CD4-positive, alpha-beta T cell treated with Interleukin-17A for 4 hours (primary cell): Measurements from ENCODE around the gene FBH1.
A peak's percentile ranks its signal among the peaks of the same experiment; 100 is the strongest.
"Not testable (repeated sequence)": the region's sequence is repeated elsewhere in the genome, so short reads cannot be mapped to it uniquely, and the experiment has no call there.

ENCODE experiments used
- DNase-seq: peaks from one replicate; pipeline ENCODE4 v3.0.0-alpha.2; 2020; ENCODE audit warnings: mixed read lengths

Gene FBH1

DNA sequence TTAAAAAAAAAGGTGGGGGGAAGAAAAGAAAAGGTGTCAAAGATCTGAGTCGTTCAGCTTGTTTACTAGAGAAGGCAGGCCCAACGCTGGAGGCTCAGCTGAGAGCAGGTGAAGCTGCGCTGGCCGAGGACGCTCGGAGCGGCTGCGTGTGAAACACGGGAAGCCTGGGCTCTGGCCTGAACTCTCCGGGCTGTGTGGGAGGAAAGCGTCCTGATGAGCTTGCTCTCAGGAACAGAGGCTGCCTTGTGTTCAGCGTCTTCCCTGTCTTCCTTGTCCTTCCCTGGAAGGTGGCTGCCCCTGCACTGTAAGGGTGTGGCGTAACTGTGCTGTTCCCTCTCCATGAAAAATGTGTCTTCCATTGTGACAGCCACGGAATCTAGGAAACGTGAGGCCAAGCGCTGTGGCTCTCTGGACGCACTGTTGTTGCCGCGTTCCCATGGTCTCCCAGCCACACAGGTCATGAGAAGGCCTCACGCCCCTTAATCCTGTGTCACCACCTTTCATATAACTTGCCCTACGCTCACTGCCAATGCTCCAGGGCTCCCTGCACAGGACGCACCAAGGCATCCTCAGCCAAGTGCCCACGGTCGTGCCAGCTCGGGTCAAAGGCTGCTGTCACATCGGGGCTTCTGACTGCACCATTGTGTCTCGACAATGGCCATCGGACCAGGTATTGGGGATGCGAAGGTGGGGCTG lies 71.5 kb downstream of the FBH1 start:
- DNase-seq, result no peak

DNA sequence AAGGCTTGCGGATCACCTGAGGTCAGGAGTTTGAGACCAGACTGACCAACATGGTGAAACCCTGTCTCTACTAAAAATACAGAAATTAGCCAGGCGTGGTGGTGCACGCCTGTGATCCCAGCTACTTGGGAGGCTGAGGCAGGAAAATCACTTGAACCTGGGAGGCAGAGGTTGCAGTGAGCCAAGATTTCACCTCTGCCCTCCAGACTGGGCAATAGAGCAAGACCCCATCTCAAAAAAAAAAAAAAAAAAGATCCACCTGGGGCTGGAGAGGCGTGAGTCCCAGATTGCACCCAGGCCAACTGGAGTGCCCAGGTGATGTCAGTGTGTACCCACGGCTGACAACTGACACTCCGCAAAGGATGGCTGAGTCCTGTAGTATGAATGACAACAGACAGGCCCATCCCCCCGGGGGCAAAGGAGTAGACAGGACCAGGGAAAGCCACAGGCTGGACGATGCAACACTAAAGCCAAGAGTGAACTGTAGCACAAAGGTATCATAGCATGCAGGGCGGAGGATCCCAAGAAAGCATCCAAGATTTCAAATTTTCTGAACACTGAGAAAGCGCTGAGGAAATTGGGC lies 72.4 kb downstream of the FBH1 start:
- DNase-seq, result not testable (repeated sequence)

DNA sequence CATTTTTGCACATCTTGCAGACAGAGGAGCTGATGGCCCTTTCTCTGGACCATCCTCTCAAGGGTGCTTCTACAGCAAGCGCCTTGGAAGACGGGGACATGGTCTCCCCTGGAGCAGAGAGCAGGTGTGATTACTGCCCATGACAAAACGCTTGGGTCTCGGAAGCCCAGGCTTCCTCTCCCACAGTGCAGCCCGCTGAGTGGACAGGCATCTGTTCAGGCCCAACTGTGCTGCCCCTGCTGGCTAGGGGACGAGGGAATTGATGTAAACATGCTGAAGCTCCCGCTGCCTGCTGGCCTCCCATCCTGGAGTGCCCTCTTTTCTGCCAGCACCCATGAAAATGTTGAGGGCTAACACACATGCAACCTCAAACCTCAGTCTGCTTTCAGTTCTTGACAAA lies 73.0 kb downstream of the FBH1 start:
- DNase-seq, result no peak

DNA sequence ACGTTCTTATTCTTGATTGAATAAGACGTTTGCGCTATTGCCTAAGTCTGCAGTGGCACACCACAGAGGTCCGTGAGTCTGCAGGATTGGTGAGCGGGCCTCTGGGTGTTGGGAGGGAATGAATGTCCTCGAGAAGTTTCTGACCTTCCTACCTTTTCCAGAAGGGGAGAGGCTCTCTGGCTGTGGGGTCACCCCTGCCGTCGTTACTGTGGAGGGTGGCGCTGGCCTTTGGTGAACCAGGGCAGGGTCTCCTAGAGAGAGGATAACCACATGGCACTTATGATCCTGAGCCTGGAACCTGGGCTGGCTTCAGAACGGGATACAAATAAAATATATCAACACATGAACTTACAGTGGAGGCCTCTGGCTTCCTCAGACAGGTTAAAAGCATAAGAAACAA lies 73.5 kb downstream of the FBH1 start:
- DNase-seq, result no peak

DNA sequence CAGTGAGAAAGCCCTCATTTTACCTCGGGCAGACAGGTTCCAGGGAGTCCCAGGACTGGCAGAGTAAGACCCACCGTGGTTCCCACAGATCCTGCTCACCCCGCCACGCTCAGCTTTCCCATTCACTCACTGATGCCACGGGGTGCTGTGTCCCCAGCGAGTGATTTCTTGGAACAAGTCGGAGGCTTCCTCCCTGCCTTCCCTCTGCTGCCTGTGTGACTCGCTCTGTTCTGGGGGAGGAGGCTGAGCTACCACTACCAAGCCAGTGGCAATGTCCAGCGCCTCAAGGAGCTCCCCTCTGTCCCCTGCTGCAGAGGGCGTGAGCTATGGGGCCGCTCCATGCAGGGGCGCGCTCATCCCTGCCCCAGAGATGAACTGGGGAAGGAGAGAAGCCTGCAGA lies 74.7 kb downstream of the FBH1 start:
- no peak for DNase-seq

DNA sequence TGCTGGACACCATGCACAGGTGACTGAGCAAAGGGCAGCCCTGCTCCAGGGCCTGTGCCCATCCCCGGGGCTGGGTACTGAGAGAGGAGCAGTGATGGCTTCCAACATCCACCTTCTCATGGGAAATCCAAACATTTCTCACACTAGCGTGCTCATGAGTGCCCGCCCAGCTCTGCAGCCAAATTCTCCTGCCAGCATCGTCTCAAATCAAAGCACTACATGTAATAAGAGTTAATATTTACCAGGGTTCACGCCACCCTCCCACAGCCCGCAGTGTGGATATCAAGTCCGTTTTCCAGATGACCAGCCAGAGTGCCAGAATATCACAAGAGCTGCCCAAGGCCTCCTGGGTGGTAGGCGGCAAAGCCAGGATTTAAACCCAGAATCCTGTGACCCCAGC lies 75.2 kb downstream of the FBH1 start:
- DNase-seq, result no peak

DNA sequence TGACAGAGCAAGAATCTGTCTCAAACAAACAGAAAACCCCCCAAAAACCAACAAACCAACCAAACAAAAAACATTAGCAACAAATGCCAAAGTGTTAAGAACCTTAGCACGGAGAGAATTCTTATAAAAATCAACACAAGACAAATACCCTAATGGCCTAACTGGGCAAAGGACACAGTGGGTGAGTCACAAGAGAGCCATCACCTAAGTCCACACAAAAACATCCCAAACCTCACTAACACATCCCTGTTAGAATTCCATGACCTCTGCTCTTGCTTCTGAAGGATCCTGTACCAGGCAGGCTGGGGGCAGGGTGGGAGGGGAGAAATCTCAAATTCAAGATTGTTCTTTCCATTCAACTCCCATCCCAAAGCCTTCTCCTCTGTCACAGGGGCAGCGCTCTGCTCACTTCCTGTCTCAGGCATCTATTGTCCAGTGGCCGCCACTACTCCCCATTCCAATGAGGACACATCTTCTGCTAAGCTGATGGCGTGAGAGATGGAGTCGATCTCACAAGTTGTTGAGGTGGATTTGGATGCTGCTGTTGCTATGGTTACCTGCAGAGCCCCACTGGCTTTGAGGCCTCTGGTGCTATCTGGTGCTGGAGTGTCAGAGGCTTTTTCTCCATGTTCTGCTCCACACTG lies 78.1 kb downstream of the FBH1 start:
- no peak for DNase-seq

DNA sequence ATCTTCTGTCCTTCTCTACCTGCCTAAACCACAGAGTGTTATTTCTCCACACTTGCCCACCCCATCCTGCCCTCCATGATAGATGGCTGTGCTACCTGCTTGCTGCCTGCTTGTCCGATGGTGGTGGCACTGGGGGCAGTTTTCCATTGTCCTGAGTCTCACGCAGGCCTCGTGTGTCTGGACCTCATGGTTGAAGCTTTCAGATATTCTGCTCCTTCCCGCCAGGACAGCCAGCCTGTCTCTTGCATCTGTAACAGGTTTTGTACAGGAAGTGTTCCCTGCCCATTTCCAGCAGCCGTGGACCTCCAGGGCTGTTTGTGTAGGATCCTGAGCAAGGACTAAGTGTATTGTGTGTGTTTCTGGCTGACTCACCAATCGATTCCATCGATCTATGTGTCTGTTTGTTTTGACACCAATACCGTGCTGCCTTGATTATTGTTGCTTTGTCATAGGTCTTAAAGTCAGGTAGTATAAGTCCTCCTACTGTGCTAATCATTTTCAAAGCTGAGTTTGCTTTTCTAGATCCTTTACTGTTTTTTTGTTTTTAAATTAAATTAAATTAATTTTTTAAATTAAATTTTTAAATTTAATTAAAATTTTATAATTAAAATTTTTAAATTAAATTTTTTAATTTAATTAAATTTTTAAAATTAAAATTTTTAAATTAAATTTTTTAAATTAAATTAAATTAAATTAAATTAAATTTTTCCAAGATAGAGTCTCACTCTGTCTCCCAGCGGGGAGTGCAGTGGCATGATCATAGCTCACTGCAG lies 78.8 kb downstream of the FBH1 start:
- no peak for DNase-seq

DNA sequence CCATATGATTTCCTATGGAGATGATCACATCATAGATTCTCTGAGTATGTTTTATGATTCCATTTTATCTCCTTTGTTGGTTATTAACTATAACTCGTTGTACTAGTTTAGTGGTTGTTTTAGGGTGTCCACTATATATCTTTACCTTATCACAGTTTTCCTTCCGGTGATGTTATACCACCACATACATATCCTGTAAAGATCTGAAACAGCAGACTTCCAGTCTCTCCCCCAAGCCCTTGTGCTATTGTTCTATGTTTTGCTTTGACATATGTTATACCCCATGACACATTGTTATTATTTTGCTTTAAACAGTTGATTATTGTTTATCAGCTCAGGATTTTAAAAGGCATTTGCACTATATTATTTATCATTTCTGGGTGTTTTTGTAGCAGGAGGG lies 80.0 kb downstream of the FBH1 start:
- DNase-seq, result no peak

DNA sequence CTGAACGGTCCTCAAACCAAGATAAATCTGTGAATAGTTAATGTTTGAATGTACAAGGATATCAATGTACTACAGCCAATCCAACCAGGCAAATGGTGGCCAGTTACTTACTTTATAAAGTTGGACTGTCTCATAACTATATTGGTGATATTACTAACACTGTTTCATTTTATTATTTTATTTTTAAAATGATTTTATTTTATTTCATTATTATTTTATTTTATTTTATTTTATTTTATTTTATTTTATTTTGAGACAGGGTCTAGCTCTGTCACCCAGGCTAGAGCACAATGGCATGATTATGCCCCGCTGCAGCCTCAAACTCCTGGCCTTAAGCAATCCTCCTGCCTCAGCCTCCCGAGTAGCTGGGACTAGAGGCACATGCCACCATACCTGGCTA lies 80.5 kb downstream of the FBH1 start:
- no peak for DNase-seq

DNA sequence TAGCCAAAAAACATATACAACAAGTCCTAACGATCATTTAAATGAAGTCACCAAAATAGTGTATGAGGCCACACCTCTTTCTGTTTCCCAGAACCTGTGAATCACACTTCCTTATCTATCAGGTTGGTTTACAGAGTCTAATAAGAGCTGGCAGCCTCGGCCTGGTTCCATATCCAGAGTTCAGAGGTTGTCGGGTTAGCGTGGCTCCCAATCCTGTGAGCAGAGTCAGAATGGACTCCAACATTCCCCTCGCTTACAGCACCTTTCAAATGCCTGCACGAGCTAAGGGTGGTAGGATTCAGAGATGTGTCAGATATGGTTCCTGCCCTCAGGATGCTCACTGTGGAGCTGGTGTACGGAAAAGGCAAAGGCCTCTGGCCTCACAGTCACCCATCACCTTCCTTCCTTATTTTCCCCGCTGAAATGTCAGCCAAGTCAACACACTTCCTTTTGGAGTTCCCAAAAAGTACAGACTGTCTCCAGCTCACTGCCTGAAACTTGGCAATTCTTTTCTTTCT lies 81.3 kb downstream of the FBH1 start:
- peak; percentile 22 for DNase-seq

DNA sequence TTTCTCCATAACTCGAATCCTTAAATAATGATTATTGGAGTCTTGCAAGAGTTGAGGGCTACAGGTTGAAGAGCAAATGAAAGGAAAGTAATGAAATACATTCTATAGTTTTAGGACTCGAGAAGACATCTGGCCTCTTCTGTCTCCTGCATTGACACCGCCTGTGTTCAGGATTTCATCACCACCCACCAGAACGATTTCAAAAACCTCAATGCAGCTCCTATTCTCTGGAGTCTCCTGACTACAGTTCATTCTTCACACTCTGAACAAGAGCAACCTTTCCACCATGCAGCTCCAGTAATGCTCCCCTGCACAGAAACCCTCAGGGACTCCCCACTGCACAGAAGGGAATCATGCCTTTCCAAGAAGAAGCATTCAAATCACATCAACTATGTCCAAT lies 81.8 kb downstream of the FBH1 start:
- no peak for DNase-seq

DNA sequence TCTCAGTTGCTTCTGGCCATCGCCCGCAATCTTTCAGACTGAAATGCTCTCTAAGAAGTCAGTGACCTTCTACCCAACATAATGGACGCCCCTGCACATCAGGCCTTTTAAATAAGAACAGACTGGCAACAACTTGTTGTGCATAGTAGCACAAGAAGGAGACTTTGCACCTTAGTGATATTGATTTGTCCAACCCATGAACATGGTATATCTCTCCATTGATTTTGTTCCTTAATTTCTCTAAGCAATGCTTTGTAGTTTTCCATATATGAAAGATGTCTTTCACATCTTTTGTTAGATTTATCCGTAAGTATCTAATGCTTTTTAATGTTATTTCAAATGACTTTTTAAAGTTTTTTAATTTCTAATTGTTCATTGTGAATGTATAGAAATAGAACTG lies 83.0 kb downstream of the FBH1 start:
- no peak for DNase-seq

DNA sequence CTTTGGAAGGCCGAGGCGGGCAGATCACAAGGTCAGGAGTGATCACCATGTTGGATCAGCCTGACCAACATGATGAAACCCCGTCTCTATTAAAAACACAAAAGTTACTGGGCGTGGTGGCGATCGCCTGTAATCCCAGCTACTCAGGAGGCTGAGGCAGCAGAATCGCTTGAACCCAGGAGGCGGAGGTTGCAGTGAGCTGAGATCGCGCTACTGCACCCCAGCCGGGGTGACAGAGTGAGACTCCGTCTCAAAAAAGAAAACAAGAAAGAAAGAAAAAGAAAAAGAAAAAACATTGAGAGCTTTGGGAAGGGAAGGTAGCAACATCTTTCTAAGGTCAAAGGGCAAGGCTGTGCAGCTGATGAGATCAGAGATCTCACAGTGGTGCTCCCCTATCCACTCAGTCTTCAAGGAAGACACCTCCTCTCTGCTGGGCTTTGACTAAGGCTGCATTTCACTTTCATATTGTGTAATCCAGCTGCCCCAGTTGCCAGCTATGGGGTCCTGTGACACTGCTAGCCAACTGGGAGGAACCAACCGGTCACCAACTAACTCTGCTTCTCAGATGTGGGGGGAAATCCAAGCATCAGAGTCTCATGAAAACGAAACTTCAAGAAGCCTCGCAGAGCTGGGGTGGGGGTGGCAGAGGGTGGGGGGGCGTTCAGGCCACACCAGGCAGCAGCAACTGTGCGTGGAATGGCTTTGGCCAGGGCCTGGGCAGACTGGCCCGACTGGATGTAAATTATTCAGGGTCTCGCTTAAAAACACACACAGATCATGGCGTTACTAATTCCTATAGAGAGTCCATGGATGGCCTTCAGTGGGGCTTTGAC lies 85.8 kb downstream of the FBH1 start:
- peak; percentile 31 for DNase-seq

DNA sequence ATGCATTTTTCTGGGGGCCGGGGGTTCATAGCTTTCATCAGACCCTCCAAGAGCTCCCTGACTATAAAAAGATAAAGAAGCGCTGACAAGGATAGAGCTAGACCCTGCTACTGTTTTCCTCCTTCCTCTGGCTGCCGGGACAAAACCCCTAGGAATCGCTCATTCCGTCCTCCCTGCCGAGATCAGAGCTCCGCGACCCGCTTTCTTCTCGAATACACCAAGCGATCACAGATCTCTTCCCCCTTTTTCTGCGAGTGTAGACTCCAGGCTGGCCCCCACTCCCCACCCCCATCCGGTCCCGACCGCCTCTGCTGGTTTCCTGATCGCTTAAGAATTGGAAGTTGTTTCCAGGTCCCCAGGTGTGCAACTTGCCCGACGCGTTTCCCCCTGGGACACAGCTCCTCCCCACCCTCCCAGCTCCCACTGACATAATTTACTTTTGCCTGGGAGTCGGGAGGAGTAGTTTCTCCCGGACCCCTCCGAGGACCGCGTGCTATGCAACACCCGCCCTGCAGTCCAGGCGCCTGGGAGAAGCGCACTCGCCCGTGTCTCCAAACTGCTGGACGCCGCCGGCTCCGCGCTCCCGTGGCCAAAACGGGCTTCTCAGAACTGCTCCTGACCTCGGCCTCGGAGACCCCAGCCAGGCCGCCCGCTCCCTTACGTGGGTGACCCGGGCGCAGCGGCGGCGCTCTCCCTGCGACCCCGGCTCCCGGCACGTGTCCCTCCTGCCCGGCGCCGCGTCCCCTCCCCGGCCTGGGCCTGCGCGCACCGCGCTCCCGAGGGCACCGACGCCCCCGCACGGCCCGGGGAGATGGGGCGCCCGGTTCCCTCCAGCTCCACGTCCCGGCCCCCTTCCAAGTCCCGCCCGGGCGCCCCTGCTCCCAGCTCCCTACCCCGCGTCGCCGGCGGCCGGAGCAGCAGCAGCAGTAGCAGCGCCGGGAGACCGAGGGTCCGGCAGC lies 86.7 kb downstream of the FBH1 start:
- peak; percentile 57 for DNase-seq

DNA sequence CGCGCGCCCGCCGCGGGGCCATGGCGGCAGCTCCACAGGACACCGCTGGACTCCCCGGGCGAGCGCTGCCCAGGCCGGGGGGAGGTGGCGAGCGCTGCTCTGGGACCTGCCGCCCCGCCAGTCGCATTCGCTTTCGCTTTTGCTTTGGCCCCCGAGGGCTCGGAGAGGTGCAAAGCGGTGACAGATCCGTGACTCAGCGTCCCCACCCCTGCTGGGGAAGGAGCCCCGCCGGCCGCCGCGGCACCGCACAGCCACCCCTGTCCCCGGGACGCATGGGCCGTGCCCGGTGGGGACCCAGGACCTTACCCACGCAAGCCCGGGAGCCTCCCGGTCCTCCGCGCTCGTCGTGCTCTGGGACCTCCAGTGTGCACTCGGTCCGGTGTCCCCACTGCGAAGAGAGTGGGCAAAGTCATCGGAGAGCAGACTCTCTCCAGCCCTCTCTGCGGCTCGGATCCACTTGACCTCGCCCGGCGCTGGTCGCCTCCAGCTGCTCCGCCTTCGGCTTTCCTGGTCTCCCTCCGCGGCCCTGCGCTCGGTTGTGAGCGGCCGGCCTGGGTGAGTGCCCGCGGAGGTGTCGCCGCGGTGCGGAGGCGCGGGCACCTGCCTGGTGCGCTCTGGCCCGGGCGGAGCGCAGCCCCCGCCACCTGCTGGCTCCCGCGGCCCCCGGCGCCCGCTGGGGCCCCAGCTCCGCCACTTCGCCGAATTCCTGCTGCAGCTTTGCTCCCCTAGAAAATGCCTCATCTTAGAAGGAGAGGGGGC lies 87.6 kb downstream of the FBH1 start, which contains the start of gene IL15RA:
Gene IL15RA (minus strand): TSS at position 73 of the 759 bp plus-strand sequence. CDS start 51 bp downstream, at position 22.
- DNase-seq, result peak; percentile 87

DNA sequence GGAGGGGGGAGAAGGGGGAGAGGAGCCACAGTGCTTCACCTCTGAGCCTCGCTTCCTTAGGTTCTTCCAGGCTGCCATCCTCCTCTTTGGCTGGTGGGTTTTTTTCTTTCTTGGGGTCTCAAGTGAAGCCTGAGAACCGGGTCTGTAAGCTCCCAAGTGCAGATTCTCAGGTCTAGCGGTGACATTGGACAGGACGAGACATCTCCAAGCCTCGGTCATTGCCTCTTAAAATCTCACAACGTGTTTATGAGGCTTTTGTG lies 88.1 kb downstream of the FBH1 start:
- no peak for DNase-seq

DNA sequence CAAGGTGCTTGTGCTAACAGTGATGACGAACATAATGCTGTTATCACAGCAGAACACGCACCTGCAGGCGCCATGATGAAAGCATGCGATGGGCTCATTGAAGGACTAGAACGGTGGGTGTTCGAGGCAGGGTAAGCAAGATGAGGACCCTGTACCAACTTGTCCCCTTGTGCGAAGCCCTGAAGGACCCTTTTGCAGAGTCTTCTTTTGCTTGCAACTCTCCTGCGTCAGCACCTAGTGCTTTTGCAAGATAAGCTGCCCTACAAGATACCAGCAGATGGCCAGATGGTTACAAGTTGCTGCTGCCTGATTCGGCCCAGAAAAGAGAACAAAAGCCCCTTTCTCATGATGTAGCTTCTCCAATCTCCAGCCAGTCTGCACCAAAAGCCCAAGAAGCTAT lies 91.5 kb downstream of the FBH1 start:
- no peak for DNase-seq

DNA sequence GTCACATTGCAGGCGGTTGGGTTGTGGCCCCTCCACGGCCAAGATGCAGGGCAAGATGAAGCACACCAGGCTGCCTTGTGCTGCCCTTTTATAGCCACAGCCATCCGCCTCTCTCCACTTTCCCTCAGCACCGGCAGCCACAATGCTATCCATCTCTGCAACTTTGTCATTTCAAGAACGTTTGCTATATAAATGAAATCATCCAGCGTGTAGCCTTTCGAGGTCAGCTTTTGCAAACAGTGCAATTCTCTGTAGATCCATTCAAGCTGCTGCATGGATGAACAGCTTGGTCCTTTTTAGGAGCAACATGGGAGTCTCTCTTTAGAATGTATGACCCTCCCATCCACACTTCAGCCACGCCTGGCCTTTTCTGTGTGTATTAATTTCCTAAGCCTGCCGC lies 93.7 kb downstream of the FBH1 start:
- no peak for DNase-seq

DNA sequence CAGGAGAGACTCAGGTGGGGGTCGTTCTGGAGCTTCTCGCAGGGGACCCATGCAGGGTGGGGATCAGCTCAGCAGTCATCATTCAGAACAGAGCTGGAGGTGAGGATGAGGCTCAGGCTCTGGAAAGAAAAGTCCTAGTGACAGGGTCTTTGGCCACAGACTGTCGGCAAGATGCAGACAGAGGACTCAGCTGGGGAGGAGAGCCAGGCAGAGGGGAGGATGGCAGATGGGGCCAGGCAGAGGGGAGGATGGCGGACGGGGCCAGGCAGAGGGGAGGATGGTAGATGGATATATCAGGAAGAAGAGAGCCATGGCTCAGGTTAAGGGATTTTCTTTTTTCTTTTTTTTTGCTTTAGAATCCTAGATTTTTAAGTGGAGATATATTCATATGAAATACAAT lies 95.0 kb downstream of the FBH1 start:
- no peak for DNase-seq
